ENCODE measurements around the gene TRIM38. TPM values are rescaled to one million over a fixed set of nuclear protein-coding genes. Genes with fewer than 3 reads are reported as not detected.
"Not testable (repeated sequence)": the region's sequence is repeated elsewhere in the genome, so short reads cannot be mapped to it uniquely, and the experiment has no call there.

Gene TRIM38
- total RNA-seq, 5 donors from 2014 or later (not counting 1 experiment from before 2014, with no cell fraction given), result 20.5 to 29.3 (median 26.2) TPM

GRCh38 chr6:25946631-25947030, 16.0 kb upstream of the TRIM38 start:
- Mint-ChIP-seq H3K4me1 (peaks cover 8 to 24% (median 11%) of the 10 kb centered on the region in 3 donors), H3K9me3 (peaks cover 0 to 7% (median 3%) of the 10 kb centered on the region in 3 donors), H3K27me3 (no peaks in the 10 kb centered on the region), H3K27ac (peak overlapping the region in 1 of 2 donors; percentile 66), H3K4me3 (no peak overlapping the region), H3K36me3 (no peaks in the 10 kb centered on the region)
- Histone ChIP-seq H3K36me3 (ENCODE audit: control insufficient read depth in 2 of 2, extremely low read depth in 1 of 2, insufficient read depth in 1 of 2, low read length in 1 of 2) (no peaks in the 10 kb centered on the region), H3K27me3 (replicated peaks in 1 of 2; ENCODE audit: control insufficient read depth in 2 of 2, extremely low read depth in 1 of 2, insufficient read depth in 2 of 2, low read length in 1 of 2) (peaks cover 0 to 3% of the 10 kb centered on the region in 2 experiments), H3K4me1 (ENCODE audit: control insufficient read depth in 1 of 2, extremely low read depth in 1 of 2, insufficient read depth in 2 of 2, low read length in 2 of 2) (peaks cover 2 to 5% of the 10 kb centered on the region in 2 experiments), H3K27ac (ENCODE audit: low read length) (no peak overlapping the region), H3K9me3 (no peaks in the 10 kb centered on the region), H3K4me3 (ENCODE audit: control insufficient read depth in 1 of 2, extremely low read depth in 1 of 2, low read length in 1 of 2) (no peak overlapping the region)
- 20% methylated on average over 1 of the region's 2 CpGs for WGBS (ENCODE audit: insufficient coverage)
- POLR2A ChIA-PET, result interaction anchor here in 1 of 2 donors (0.6 kb wide), 1 partner anchor 41 kb away, joined by 10 read pairs; no protein-coding TSS in a partner anchor
- CTCF ChIA-PET, result interaction anchor here in 1 of 2 donors (0.6 kb wide), 1 partner anchor 60 kb away, joined by 4 read pairs; no protein-coding TSS in a partner anchor
- ATAC-seq (replicated peaks in 1 of 4) (peak in 2 of 4 experiments; percentile 32 to 42), DNase-seq (peak in 1 of 35 experiments; percentile 16)

DNA sequence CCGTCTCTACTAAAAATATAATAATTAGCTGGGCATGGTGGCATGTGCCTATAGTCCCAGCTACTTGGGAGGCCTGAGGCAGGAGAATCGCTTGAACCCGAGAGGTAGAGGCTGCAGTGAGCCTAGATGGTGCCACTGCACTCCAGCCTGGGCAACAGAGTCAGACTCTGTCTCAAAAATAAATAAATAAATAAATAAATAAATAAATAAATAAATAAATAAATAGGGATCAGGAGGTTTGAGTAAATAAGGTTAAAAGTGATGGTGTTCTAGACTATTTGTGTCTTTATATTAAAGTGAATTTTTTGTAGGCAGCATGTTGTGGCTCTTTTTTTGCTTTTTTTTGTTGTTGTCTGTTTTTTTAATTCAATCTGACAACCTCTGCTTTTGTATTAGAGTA, 15.1 kb upstream of the TRIM38 start:
- H3K4me3 Mint-ChIP-seq; H3K4me1 ChIP-seq (ENCODE audit: control insufficient read depth in 1 of 2, extremely low read depth in 1 of 2, insufficient read depth in 2 of 2, low read length in 2 of 2); H3K27ac ChIP-seq (ENCODE audit: low read length); DNase-seq; H3K27me3 ChIP-seq (replicated peaks in 1 of 2; ENCODE audit: control insufficient read depth in 2 of 2, extremely low read depth in 1 of 2, insufficient read depth in 2 of 2, low read length in 1 of 2); H3K36me3 Mint-ChIP-seq; POLR2A ChIA-PET; ATAC-seq (replicated peaks in 1 of 4); H3K27me3 Mint-ChIP-seq; H3K27ac Mint-ChIP-seq; H3K9me3 Mint-ChIP-seq; H3K9me3 ChIP-seq; H3K4me3 ChIP-seq (ENCODE audit: control insufficient read depth in 1 of 2, extremely low read depth in 1 of 2, low read length in 1 of 2); H3K36me3 ChIP-seq (ENCODE audit: control insufficient read depth in 2 of 2, extremely low read depth in 1 of 2, insufficient read depth in 1 of 2, low read length in 1 of 2): not testable (repeated sequence)
- H3K4me1 Mint-ChIP-seq, result peaks cover 8 to 24% (median 11%) of the 10 kb centered on the region in 3 donors
- CTCF ChIA-PET, result interaction anchor here (0.7 kb wide), 2 partner anchors 59 to 1863 kb away, joined by 4 read pairs; no protein-coding TSS in a partner anchor
- WGBS (ENCODE audit: insufficient coverage), result no CpG with 5 or more reads among the region's 3 CpGs

- POLR2A ChIA-PET, result interaction anchor here in 1 of 2 donors (0.6 to 1.0 kb wide), 2 partner anchors 11 to 239 kb away, joined by 3 read pairs; no protein-coding TSS in a partner anchor
- ATAC-seq (replicated peaks in 1 of 4) (no peak), DNase-seq (no peak)
- Mint-ChIP-seq H3K36me3 (no peaks in the 10 kb centered on the region), H3K27me3 (no peaks in the 10 kb centered on the region), H3K9me3 (peaks cover 0 to 7% (median 3%) of the 10 kb centered on the region in 3 donors), H3K4me1 (peaks cover 8 to 24% (median 11%) of the 10 kb centered on the region in 3 donors), H3K27ac (no peak overlapping the region), H3K4me3 (no peak overlapping the region)
- Histone ChIP-seq H3K4me1 (ENCODE audit: control insufficient read depth in 1 of 2, extremely low read depth in 1 of 2, insufficient read depth in 2 of 2, low read length in 2 of 2) (peaks cover 2 to 5% of the 10 kb centered on the region in 2 experiments), H3K36me3 (ENCODE audit: control insufficient read depth in 2 of 2, extremely low read depth in 1 of 2, insufficient read depth in 1 of 2, low read length in 1 of 2) (no peaks in the 10 kb centered on the region), H3K4me3 (ENCODE audit: control insufficient read depth in 1 of 2, extremely low read depth in 1 of 2, low read length in 1 of 2) (no peak overlapping the region), H3K27me3 (replicated peaks in 1 of 2; ENCODE audit: control insufficient read depth in 2 of 2, extremely low read depth in 1 of 2, insufficient read depth in 2 of 2, low read length in 1 of 2) (peaks cover 0 to 3% of the 10 kb centered on the region in 2 experiments), H3K9me3 (no peaks in the 10 kb centered on the region), H3K27ac (ENCODE audit: low read length) (no peak overlapping the region)
- CTCF ChIA-PET, result interaction anchor here in 1 of 2 donors (0.6 to 0.7 kb wide), 2 partner anchors 385 to 748 kb away, joined by 3 to 4 read pairs; no protein-coding TSS in a partner anchor
- no CpG with 5 or more reads among the region's 1 CpG for WGBS (ENCODE audit: insufficient coverage)
These were observed 12.9 kb upstream of the TRIM38 start for GRCh38 chr6:25949695-25950094.

DNA sequence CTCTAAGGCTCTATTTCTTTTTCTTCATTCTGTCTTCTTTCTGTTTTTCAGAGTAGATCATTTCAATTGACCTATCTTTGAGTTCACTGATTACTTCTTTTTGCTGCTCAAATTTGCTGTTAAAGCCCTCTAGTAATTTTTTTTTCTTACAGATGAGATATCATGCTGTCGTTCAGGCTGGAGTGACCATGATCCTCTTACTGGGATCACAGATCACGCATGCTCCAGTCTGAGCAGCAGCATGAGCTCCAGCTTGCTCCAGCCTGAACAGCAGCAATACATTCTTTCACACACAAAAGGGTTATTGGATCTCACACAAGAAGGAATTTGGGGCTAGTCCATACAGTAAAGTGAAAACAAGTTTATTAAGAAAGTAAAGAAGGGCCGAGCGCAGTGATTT, 12.3 kb upstream of the TRIM38 start:
- Mint-ChIP-seq H3K4me3 (no peak overlapping the region), H3K36me3 (no peaks in the 10 kb centered on the region), H3K9me3 (peaks cover 0 to 7% (median 3%) of the 10 kb centered on the region in 3 donors), H3K4me1 (peaks cover 8 to 21% (median 11%) of the 10 kb centered on the region in 3 donors), H3K27me3 (no peaks in the 10 kb centered on the region), H3K27ac (no peak overlapping the region)
- 96% methylated on average over 3 of the region's 4 CpGs for WGBS (ENCODE audit: insufficient coverage)
- no peak overlapping the region for H3K27ac ChIP-seq (ENCODE audit: low read length)
- ChIA-PET CTCF (interaction anchor here in 1 of 2 donors (0.6 kb wide), 1 partner anchor 749 kb away, joined by 4 read pairs; no protein-coding TSS in a partner anchor), POLR2A (interaction anchor here in 1 of 2 donors (0.6 to 1.0 kb wide), 2 partner anchors 10 to 239 kb away, joined by 3 read pairs; no protein-coding TSS in a partner anchor)
- H3K4me3 ChIP-seq (ENCODE audit: control insufficient read depth in 1 of 2, extremely low read depth in 1 of 2, low read length in 1 of 2), result no peak overlapping the region
- DNase-seq, result no peak
- ATAC-seq (replicated peaks in 1 of 4), result no peak
- H3K4me1 ChIP-seq (ENCODE audit: control insufficient read depth in 1 of 2, extremely low read depth in 1 of 2, insufficient read depth in 2 of 2, low read length in 2 of 2), result peaks cover 2 to 5% of the 10 kb centered on the region in 2 experiments
- H3K9me3 ChIP-seq, result no peaks in the 10 kb centered on the region
- H3K27me3 ChIP-seq (replicated peaks in 1 of 2; ENCODE audit: control insufficient read depth in 2 of 2, extremely low read depth in 1 of 2, insufficient read depth in 2 of 2, low read length in 1 of 2), result peaks cover 0 to 3% of the 10 kb centered on the region in 2 experiments
- H3K36me3 ChIP-seq (ENCODE audit: control insufficient read depth in 2 of 2, extremely low read depth in 1 of 2, insufficient read depth in 1 of 2, low read length in 1 of 2), result no peaks in the 10 kb centered on the region

GRCh38 chr6:25951296-25952032, 11.1 kb upstream of the TRIM38 start:
- POLR2A ChIA-PET, result interaction anchor here in 1 of 2 donors (0.5 kb wide), 1 partner anchor 35 kb away, joined by 3 read pairs; no protein-coding TSS in a partner anchor
- DNase-seq (no peak), ATAC-seq (replicated peaks in 1 of 4) (no peak)
- Histone ChIP-seq H3K27ac (ENCODE audit: low read length) (no peak overlapping the region), H3K9me3 (no peaks in the 10 kb centered on the region), H3K36me3 (ENCODE audit: control insufficient read depth in 2 of 2, extremely low read depth in 1 of 2, insufficient read depth in 1 of 2, low read length in 1 of 2) (no peaks in the 10 kb centered on the region), H3K27me3 (replicated peaks in 1 of 2; ENCODE audit: control insufficient read depth in 2 of 2, extremely low read depth in 1 of 2, insufficient read depth in 2 of 2, low read length in 1 of 2) (peaks cover 0 to 3% of the 10 kb centered on the region in 2 experiments), H3K4me1 (ENCODE audit: control insufficient read depth in 1 of 2, extremely low read depth in 1 of 2, insufficient read depth in 2 of 2, low read length in 2 of 2) (peaks cover 1 to 4% of the 10 kb centered on the region in 2 experiments), H3K4me3 (ENCODE audit: control insufficient read depth in 1 of 2, extremely low read depth in 1 of 2, low read length in 1 of 2) (no peak overlapping the region)
- Mint-ChIP-seq H3K27ac (no peak overlapping the region), H3K4me3 (no peak overlapping the region), H3K9me3 (no peaks in the 10 kb centered on the region), H3K4me1 (peaks cover 6 to 13% (median 9%) of the 10 kb centered on the region in 3 donors), H3K27me3 (no peaks in the 10 kb centered on the region), H3K36me3 (no peaks in the 10 kb centered on the region)
- CTCF ChIA-PET, result no interaction called here
- 83% methylated on average over 4 of the region's 7 CpGs for WGBS (ENCODE audit: insufficient coverage)

DNA sequence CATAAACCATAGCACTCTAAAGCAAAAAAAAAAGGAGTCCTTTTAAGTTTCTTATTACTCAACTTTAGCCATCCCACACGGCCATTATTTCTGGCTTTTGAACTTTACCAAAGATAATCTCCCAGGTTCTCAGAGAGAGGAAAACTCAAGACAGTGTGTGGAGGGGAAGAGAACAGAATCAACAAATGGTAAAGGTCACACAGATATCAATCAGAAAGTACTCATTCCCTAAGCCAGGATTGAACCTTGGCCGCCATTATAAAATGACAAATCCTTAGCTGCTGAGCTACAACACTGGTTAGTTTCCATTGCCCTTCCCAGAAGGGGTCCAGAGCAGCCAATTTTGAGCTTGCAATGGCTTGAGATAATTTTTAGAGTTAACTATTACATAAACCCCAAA, 10.1 kb upstream of the TRIM38 start:
- no peak overlapping the region for H3K4me3 ChIP-seq (ENCODE audit: control insufficient read depth in 1 of 2, extremely low read depth in 1 of 2, low read length in 1 of 2)
- peaks cover 0 to 3% of the 10 kb centered on the region in 2 experiments for H3K27me3 ChIP-seq (replicated peaks in 1 of 2; ENCODE audit: control insufficient read depth in 2 of 2, extremely low read depth in 1 of 2, insufficient read depth in 2 of 2, low read length in 1 of 2)
- Mint-ChIP-seq H3K36me3 (no peaks in the 10 kb centered on the region), H3K27me3 (no peaks in the 10 kb centered on the region), H3K27ac (no peak overlapping the region), H3K4me3 (no peak overlapping the region), H3K9me3 (no peaks in the 10 kb centered on the region), H3K4me1 (peaks cover 0 to 5% (median 3%) of the 10 kb centered on the region in 3 donors)
- POLR2A ChIA-PET, result interaction anchor here in 1 of 2 donors (0.6 kb wide), 1 partner anchor 1994 kb away, joined by 3 read pairs; no protein-coding TSS in a partner anchor
- no peaks in the 10 kb centered on the region for H3K36me3 ChIP-seq (ENCODE audit: control insufficient read depth in 2 of 2, extremely low read depth in 1 of 2, insufficient read depth in 1 of 2, low read length in 1 of 2)
- no peak overlapping the region for H3K27ac ChIP-seq (ENCODE audit: low read length)
- H3K4me1 ChIP-seq (ENCODE audit: control insufficient read depth in 1 of 2, extremely low read depth in 1 of 2, insufficient read depth in 2 of 2, low read length in 2 of 2), result no peaks in the 10 kb centered on the region
- 100% methylated on average over 1 of the region's 2 CpGs for WGBS (ENCODE audit: insufficient coverage)
- CTCF ChIA-PET, result no interaction called here
- no peaks in the 10 kb centered on the region for H3K9me3 ChIP-seq
- no peak for ATAC-seq (replicated peaks in 1 of 4)
- no peak for DNase-seq
